Stimulated activated CD4-positive, alpha-beta T cell treated with anti-CD3 and anti-CD28 coated beads, Interleukin-1b, Interleukin-23, amount 100 ng/mL, for 48 hours (primary cell): ENCODE results near the gene OR8S1.
"Not testable (repeated sequence)": the region's sequence is repeated elsewhere in the genome, so short reads cannot be mapped to it uniquely, and the experiment has no call there.

Source experiments
- DNase-seq: peaks from one replicate; pipeline ENCODE4 v3.0.0-alpha.2; 2020

Gene OR8S1, protein sequence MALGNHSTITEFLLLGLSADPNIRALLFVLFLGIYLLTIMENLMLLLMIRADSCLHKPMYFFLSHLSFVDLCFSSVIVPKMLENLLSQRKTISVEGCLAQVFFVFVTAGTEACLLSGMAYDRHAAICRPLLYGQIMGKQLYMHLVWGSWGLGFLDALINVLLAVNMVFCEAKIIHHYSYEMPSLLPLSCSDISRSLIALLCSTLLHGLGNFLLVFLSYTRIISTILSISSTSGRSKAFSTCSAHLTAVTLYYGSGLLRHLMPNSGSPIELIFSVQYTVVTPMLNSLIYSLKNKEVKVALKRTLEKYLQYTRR

DNA sequence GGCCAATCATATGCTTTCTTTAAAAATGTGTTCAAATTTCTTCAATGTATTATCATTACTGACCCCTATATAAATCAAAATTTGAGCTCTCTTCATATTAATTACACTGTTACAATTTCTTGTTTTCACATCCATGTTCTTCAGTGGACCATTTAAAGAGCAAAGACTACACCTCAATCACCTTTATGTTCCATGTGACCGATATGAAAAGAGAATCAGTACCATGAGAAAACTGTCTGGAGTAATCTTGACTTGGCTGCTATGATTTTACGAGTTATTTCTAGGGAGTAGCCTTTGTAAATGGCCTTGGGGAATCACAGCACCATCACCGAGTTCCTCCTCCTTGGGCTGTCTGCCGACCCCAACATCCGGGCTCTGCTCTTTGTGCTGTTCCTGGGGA lies at the start of gene OR8S1:
OR8S1 (plus strand) TSS at position 301 of the 400 bp plus-strand sequence; CDS start at position 301, 0 bp downstream.
- DNase-seq: no peak

DNA sequence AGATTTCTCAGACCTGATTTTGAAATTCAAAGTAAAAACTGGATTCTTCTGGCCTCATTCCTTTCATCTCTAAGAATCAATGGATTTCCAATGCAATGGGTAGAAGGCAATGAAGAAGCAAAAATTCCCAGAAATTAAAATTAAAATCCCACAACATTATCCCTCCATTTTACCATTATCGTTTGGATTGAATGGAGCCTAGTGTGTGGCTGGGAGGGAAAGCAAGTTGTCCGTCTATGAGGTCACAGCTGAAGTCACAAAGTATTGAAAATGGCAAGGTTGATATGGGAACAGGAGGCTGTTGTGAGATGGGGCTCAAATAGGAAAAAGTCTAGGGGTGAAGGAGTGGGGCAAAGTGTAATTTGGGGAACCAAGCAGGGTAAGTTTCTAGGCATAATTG lies 43.2 kb upstream of the OR8S1 start, which contains the start of gene C12orf54:
C12orf54 (plus strand) TSS at position 301 of the 400 bp plus-strand sequence. CDS start 799 bp downstream, outside the sequence.
- no peak for DNase-seq

DNA sequence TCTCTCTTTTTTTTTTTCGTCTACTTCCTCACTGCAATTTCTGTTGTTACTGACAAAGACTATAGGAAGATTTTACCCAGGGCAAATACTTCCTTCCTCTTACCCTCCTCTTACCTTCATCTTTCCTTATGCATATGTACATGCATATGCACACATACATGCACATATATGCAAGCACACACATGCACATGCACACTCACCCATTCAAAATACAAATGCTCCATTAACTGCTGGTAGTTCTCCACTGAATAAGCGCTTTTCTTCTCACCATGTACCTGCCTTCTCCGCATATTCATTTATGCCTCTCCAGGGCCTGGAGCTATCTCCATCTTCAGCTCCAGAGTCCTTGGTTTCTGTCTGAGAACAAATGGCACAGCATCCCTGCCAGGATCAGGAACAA lies 42.5 kb upstream of the OR8S1 start:
- no peak for DNase-seq

DNA sequence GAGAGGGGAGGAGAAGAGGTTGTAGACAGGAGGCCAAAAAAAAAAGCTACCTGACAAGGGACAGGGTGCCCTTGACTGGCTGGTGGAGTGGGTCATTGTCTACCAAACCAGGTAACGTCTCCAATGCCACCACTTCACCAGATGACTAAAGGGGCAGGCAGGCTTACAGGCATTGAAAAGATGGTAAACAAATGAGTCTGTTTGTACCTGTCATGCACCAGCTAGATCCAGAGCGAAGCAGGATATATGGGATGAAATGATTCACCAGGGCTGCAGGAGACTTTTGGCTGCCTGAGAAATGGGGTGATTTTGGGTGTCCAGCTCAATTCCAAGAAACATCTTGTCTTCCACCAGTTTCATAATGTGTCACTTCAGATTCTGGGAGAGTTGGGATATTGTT lies 39.2 kb upstream of the OR8S1 start:
- no peak for DNase-seq

DNA sequence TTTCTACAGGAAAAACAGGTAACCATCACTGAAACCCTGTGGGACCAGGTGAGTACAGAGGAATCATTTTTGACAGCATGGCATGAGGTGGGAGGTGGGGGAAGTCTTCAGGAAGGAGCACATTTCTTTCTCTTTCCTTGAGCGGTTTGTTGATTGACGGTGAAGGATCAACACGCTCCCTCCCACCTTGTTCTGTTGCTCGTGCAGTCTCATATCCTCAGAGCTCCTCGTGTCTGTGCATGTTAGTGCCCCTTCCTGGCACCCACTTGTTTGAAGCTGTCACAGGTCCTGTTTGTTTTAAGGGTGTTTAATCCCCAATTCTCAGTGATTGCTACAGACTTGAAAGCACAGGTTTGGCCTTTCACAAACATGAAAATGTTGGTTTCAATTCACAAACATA lies 38.8 kb upstream of the OR8S1 start:
- DNase-seq: no peak

DNA sequence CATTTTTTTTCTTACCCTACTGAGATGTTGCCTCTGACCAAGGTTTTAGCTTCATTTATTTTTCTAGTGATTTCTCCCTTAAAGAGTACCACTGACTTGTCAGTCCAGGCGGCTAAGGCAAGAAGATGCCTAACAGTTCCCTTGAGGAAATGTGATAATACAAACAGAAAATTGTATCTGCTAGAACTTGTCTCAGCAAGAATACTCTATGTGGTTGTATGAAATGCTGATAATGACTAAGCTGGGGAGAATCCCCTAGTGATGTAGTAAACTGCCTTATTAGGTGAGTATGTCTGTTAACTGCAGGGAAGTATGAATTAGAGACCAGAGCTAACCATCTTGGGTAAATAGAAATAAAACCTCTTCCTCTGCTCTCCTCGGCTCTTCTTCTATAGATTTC lies 36.4 kb upstream of the OR8S1 start:
- no peak for DNase-seq

DNA sequence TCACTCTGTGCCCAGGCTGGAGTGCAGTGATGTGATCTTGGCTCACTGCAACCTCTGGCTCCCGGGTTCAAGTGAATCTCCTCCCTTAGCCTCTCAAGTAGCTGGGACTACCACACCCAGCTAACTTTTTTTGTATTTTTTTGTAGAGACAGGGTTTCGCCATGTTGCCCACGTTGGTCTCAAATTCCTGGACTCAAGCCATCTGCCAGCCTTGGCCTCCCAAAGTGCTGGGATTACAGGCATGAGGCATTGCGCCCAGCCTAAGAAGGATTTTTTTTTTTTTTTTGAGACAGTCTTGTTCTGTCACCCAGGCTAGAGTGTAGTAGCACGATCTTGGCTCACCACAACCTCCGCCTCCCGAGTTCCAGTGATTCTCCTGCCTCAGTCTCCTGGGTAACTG lies 36.0 kb upstream of the OR8S1 start:
- not testable (repeated sequence) for DNase-seq

DNA sequence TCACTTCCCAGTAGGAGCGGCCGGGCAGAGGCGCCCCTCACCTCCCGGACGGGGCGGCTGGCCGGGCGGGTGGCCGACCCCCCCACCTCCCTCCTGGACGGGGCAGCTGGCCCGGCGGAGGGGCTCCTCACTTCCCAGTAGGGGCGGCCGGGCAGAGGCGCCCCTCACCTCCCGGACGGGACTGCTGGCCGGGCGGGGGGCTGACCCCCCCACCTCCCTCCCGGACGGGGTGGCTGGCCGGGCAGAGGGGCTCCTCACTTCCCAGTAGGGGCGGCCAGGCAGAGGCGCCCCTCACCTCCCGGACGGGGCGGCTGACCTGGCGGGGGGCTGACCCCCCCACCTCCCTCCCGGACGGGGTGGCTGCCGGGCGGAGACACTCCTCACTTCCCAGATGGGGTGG lies 25.2 kb upstream of the OR8S1 start:
- DNase-seq: not testable (repeated sequence)

DNA sequence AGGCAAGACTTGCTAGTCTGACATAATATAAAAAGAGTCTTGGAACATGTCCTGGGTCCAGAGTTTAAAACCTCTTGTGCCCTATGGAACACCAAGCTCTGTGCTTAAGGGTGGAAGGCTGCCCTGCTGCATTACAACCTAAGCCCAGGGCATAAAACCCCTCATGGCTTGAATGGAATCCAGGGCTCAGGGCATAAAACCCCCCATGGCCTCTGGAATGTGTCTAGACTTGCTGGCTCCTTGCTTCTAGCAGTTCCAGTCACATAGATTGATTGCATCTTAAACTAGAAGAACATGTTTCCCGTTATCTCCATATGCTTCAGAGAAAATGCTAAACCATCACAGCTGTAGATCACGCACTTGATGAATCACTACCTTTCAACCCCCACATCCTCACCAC lies 18.6 kb upstream of the OR8S1 start:
- DNase-seq: not testable (repeated sequence)

DNA sequence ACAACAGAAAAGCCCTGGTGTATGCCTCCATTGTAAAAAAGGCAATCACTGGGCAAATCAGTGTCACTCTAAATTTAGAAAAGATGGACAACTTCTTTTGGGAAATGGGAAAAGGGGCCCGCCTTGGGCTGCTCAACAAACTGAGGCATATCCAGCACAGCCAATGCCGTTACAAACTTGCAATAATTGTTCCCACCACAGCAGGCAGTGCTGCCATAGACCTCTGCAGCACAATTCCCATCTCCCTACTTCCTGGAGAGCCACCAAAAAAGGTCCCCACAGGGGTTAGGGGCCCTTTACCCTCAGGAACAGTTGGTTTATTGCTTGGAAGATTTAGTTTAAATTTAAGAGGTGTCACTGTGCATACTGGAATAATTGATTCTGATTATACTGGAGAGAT lies 16.4 kb upstream of the OR8S1 start:
- DNase-seq: no peak

DNA sequence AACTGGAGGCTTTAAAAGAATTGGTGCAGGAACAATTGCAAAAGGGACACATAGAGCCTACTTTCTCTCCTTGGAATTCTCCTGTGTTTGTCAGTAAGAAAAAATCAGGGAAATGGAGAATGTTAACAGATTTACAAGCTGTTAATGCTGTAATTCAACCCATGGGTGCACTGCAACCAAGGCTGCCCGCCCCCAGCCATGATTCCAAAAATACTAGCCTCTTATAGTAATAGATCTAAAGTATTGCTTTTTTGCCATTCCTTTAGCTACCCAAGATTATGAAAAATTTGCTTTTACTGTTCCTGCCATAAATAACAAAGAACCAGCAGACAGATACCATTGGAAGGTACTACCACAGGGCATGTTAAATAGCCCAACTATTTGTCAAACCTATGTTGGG lies 15.3 kb upstream of the OR8S1 start:
- DNase-seq: no peak

DNA sequence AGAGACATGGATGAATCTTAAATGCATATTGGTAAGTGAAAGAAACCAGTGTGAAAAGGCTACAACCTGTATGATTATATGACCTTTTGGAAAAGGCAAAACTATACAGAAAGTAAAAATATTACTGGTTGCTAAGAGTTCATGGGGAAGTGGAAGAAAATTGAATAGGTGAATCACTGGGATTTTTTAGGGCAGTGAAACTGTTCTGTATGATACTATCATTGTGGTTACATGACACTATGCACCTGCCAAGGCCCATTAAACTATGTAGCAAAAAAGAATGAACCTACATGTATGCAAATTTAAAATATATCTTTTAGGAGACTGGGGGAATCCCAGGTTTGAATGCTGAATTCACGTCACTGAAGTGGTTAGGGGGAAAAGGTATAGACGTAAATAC lies 12.6 kb upstream of the OR8S1 start:
- peak; percentile 4 for DNase-seq

DNA sequence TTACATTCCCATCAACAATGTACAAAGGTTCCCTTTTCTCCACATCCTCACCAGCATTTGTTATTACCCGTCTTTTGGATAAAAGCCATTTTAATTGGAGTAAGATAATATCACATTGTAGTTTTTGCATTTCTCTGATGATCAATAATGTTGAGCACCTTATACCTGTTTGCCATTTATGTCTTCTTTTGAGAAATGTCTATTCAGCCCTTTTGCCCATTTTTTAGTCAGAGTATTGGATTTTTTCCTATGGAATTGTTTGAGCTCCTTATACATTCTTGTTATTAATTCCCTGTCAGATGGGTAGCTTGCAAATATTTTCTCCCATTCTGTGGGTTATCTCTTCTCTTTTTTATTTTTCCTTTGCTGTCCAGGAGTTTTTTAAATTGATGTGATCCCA lies 10.7 kb upstream of the OR8S1 start:
- no peak for DNase-seq

DNA sequence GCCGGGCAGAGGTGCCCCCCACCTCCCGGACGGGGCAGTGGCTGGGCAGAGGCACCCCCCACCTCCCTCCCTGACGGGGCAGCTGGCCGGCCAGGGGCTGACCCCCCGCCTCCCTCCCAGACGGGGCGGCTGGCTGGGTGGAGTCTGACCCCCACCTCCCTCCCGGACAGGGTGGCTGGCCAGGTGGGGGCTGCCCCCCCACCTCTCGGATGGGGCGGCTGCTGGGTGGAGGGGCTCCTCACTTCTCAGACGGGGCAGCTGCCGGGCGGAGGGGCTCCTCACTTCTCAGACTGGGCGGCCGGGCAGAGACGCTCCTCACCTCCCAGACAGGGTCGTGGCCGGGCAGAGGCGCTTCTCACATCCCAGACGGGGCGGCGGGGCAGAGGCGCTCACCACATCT lies 5.1 kb upstream of the OR8S1 start:
- not testable (repeated sequence) for DNase-seq

DNA sequence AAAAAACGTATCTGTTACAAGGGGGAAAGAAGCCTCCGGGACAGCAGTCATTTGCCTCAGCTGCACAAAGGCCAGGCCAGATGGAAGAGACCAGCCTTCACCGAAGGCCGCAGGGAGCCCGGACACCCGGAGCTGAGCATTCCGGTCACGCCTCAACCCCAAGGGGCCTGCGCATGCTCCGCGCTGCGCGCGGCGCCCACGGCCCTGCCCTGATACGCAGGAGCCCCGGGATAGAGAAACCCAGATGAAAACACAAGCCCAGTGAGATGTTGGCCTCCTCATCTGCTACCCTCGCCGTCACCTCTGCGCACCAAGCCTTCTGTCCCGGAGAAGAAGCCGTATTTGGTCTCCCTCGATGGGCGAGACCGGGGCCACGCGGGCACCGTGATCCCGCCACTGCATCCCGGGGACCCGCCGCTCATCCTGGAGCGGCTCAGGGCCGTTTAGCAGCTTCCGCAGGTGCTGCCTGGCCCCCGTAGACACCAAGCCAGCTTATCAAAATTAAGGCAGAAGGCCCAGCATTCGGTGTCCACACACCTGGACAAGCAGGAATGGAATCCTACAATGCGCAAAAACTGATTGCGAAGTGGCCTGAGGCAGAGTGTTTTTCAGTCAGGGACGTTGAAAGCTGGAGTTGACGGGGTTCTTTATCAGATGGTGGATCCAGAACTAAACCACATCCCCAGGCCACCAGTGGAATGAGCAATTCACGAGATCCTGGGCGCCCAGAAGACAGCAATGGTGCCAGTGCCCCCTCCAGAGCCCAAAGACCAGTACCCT lies 2.6 kb downstream of the OR8S1 start:
- no peak for DNase-seq

DNA sequence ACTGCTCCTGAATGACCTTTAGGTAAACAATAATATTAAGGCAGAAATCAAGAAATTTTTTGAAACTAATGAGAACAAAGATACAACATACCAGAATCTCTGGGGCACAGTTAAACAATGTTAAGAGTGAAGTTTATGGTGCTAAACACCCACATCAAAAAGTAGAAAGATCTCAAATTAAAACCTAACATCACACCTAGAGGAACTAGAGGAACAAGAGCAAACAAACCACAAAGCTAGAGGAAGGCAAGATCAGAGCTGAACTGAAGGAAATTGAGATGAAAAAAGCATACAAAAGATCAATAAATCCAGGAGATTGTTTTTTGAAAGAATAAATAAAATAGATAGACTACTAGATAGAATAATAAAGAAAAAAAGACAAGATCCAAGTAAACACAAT lies 7.2 kb downstream of the OR8S1 start:
- no peak for DNase-seq

DNA sequence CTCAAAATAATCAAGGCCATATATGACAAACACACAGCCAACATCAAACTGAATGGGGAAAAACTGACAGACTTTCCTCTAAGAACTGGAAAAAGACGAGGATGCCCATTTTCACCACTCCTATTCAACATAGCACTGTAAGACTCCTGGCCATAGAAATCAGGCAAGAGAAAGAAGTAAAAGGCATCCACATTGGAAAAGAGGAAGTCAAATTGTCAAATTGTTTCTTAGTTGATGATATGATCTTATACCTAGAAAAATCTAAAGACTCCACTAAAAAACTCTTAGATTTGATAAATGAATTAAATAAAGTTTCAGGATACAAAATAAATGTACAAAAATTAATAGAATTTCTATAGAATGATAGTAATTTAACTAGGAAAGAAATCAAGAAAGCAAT lies 11.2 kb downstream of the OR8S1 start:
- DNase-seq: no peak

DNA sequence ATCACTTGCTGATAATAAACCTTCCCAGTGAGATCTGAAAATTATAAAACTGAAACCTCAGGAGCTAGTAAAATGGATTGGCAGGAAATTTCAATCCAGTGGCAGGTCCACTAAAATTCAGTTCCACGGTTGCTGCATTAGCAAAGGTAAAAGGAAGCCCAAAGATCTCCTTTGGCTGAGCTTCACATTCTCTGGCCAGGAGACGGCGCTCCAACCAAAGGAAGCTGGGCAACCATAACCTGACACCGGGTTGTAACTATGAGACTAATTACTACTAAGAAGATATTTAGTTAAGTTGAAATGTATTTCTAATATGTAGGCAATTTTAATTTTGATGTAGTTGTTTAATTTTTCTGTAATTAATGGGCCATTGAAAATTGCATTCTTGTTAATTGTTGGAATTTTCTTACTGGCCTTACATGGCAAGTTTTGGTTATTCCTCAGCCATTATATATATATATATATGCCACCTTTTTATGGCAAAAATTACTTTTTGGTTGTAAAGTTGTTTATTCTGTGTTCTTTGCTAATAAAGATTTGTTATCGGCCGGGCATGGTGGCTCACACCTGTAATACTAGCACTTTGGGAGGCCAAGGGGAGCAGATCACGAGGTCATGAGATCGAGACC lies 17.0 kb downstream of the OR8S1 start:
- DNase-seq: peak; percentile 49

DNA sequence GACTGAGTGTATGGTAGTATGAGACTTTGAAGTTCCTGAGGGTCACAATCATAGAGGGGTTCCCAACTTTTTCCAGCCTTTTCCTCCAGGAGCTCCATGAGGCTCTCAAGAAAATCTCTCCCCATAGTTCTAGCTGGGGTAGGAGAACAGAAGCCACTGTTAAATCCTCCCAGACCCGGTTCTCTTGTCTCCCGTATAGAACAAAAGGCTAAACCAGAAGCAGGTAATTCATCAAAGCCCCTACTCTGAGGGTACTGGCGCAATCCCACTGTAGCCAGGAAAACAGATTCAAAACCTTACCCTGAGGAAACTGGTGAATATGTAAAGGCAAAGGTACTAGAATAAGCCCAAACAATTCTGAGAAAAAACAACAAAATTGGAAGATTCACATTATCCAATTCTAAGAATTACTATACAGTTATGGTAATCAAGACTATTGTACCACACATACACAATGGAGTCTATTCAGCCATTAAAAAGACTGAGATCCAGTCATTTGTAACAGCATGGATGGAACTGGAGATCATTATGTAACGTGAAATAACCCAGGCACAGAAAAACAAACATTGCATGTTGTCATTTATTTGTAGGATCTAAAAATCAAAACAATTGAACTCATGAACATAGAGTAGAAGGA lies 20.5 kb downstream of the OR8S1 start:
- DNase-seq: no peak

DNA sequence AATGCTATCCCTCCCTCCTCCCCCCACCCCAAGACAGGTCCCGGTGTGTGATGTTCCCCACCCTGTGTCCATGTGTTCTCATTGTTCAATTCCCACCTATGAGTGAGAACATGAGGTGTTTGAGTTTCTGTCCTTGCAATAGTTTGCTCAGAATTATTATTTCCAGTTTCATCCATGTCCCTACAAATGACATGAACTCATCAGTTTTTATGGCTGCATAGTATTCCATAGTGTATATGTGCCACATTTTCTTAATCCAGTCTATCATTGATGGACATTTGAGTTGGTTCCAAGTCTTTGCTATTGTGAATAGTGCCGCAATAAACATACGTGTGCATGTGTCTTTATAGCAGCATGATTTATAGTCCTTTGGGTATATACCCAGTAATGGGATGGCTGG lies 21.6 kb downstream of the OR8S1 start:
- not testable (repeated sequence) for DNase-seq

DNA sequence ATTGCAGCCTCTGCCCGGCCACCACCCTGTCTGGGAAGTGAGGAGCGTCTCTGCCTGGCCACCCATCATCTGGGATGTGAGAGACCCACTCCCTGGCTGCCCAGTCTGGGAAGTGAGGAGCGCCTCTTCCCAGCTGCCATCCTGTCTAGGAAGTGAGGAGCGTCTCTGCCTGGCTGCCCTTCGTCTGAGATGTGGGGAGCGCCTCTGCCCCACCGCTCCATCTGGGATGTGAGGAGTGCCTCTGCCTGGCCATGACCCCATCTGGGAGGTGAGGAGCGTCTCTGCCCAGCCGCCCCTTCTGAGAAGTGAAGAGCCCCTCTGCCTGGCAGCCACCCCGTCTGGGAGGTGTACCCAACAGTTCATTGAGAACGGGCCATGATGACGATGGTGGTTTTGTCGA lies 26.2 kb downstream of the OR8S1 start:
- not testable (repeated sequence) for DNase-seq

DNA sequence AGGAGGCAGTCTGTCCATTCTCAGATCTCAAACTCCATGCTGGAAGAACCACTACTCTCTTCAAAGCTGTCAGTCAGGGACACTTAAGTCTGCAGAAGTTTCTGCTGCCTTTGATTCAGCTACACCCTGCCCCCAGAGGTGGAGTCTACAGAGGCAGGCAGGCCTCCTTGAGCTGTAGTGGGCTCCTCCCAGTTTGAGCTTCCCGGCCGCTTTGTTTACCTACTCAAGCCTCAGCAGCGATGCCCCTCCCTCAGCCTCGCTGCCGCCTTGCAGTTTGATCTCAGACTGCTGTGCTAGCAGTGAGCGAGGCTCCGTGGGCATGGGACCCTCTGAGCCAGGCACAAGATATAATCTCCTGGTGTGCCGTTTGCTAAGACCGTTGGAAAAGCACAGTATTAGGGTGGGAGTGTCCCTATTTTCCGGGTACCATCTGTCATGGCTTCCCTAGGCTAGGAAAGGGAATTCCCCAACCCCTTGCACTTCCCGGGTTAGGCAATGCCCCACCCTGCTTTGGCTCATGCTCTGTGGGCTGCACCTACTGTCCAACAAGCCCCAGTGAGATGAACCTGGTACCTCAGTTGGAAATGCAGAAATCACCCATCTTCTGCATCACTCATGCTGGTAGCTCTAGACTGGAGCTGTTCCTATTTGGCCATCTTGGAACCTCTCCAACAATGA lies 28.4 kb downstream of the OR8S1 start:
- not testable (repeated sequence) for DNase-seq

DNA sequence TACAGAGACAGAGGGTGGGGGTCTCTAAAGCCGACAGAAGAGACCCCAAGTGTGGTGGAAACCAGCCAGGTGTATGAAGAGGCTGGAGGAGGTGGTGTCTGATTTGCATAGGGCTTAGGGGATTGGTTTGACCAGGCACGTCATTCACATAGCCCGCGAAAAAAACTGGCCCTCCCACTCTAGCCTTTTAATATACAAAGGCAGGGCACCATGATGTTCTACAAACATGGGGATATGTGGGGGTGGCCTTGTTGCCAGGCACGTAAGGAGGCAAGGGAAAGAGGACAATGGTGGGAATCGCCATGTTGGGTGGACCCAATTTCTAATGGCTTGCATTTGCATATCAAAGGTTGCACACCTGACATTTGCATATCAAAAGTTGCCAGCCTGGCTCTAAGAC lies 31.2 kb downstream of the OR8S1 start:
- DNase-seq: no peak
